Right ventricle myocardium superior (tissue), 1 donor: Measurements from ENCODE around the gene GHRL. TPM values are rescaled to one million over a fixed set of nuclear protein-coding genes. Genes with fewer than 3 reads are reported as not detected.

Experiments used
- ATAC-seq: fragments of 200-7000 bp; cut with Tn5 transposase; one replicate; pipeline ENCODE4 v1.9.1; 2020; ENCODE audit warnings: mild to moderate bottlenecking; ENCODE audit not compliant: poor library complexity
- DNase-seq: peaks from one replicate; pipeline ENCODE4 v3.0.0-alpha.2; 2020
- intact Hi-C: fragments of 100-400 bp; cut with DNase I; formaldehyde crosslinking; loops from one replicate; pipeline ENCODE4 v1.11.2; 2022
- long read RNA-seq: library from polyadenylated mRNA; unstranded; transcript quantifications from one replicate; pipeline ENCODE4 v2.0.0, GENCODE V29; 2021
- total RNA-seq: library from RNA; stranded (reverse); fragmentation: NEBNext Ultra II Directional; extraction: Animal tissue kit (Norgen Biotek cat#: 25700); gene quantifications from one replicate; pipeline ENCODE4 v1.2.1, GENCODE V29; 2021
- donor health status: DM: no; HTN: yes; CAD: no; lungs with severe emphysema.

Gene GHRL
- total RNA-seq, result not detected
- long read RNA-seq, result 0 reads

GRCh38 chr3:10292505-10293419, at the start of gene GHRL:
TSS of gene GHRL (minus strand) at chr3:10292947. CDS start at chr3:10290180, 2,767 bp downstream.
- ATAC-seq, result no peak
- DNase-seq, result no peak
- intact Hi-C loops, result no loop called here

DNA sequence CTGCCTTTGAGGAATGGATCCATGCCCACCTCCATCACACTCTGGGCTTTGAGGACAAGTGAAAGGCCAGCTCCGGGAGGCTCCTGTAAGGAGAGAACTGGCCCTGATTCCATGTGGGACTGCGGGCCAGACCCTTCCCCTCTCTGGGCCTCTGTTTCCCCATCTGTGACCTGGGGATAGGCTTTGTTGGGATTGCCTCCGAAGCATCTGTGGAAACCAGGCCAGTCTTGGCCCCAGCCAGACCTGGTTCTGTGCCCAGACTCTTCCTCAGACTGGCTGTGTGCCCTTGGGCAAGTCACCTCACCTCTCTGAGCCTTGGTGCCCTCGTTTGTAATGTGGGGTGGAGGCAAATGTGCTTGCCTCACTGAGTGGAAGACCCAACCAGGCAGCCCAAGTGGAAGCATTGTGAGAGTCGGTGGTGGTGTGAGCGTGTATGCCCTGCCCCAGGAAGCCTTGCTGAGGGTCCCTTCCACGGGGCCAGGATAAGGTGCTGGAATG, 49.2 kb upstream of the GHRL start:
- peak; percentile 4 for DNase-seq
- no peak for ATAC-seq

DNA sequence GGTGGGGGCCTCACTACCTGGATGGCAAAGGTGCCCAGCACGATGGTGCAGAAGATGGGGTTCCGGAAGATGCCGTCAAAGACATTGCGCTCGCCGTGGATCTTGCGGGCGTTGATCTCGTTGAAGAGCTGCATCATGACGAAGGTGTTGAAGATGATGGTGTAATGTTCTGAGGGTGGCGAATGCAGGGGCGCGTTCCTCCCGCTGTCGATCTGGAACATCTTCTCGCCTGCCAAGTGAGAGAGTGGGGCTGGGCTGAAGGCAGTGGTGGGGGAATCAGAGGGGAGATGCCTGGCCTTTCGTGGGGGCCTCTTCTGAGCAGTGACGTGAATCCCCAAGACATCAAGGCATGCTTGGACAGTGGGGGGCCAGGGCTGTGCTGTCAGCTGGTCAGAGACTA, 47.7 kb upstream of the GHRL start:
- intact Hi-C loops, result loop anchor here (5.0 kb wide), 1 partner anchor 397 kb away; no protein-coding TSS in a partner anchor
- ATAC-seq, result no peak
- DNase-seq, result peak; percentile 26

More for the DNA sequence above, 49.2 kb upstream of the GHRL start:
- intact Hi-C loops, result loop anchor here (5.0 kb wide), 1 partner anchor 395 kb away; no protein-coding TSS in a partner anchor

- DNase-seq (no peak), ATAC-seq (no peak)
- intact Hi-C loops, result loop anchor here (5.0 kb wide), 1 partner anchor 397 kb away; no protein-coding TSS in a partner anchor
Measured at GRCh38 chr3:10340046-10340445, 47.3 kb upstream of the GHRL start.

GRCh38 chr3:10339376-10339955, 46.7 kb upstream of the GHRL start:
- no peak for ATAC-seq
- DNase-seq, result no peak
- intact Hi-C loops, result no loop called here

DNA sequence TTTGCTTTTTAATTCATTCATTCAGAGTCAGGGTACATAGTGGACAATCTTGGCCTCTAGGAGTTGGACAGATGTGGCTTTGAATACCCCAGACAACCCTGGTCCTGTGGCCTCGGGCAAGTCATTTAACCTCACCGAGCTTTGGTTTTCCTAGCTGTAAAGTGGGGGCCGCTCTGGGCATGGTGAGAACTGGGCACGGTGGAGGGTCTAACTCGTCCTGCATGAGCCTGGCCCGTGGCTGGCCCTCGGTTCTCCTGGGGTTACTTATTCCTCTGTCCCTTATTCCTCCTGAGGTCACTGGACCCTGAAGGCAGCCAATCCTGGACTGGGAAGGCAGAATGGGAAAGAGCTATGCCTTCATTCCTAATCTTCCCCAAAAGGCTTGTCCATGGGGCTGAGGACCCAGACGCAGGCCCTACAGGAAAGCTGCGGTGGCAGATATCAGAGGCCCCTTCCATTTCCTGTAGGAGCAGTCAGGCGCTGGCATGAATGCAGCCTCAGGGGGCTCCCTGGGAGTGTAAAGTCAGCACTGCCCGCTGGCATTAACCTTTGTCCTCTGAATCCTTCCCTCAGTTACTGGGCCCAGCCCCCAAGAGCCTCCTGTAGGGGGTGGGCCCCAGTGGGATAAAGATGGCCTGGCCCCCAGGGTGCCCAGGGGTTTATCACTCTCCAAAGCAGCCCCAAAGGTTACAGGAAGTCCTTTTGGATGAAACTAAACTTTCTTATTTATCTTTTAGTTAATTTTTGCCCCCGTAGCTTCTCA, 46.0 kb upstream of the GHRL start:
- intact Hi-C loops, result no loop called here
- DNase-seq (no peak), ATAC-seq (no peak)

DNA sequence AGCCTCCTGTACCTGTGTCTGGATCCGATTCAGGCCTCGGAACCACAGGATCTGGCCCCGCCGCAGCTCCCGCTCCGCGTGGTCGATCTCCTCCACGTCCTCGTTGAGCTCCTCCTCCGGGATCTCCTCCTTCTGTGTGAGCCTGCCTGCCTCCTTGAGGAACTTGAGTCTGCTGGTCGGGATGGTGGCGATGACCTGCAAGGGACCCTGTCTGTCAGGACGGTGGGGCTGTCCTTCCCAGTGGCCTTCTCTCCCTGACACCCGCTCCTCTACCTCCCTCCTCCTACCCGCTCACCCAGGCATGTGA, 45.4 kb upstream of the GHRL start:
- DNase-seq (no peak), ATAC-seq (no peak)
- intact Hi-C loops, result no loop called here

GRCh38 chr3:10337323-10338163, 44.8 kb upstream of the GHRL start:
- intact Hi-C loops, result no loop called here
- no peak for ATAC-seq
- DNase-seq, result no peak

GRCh38 chr3:10336761-10337160, 44.0 kb upstream of the GHRL start:
- intact Hi-C loops, result no loop called here
- ATAC-seq, result no peak
- no peak for DNase-seq

DNA sequence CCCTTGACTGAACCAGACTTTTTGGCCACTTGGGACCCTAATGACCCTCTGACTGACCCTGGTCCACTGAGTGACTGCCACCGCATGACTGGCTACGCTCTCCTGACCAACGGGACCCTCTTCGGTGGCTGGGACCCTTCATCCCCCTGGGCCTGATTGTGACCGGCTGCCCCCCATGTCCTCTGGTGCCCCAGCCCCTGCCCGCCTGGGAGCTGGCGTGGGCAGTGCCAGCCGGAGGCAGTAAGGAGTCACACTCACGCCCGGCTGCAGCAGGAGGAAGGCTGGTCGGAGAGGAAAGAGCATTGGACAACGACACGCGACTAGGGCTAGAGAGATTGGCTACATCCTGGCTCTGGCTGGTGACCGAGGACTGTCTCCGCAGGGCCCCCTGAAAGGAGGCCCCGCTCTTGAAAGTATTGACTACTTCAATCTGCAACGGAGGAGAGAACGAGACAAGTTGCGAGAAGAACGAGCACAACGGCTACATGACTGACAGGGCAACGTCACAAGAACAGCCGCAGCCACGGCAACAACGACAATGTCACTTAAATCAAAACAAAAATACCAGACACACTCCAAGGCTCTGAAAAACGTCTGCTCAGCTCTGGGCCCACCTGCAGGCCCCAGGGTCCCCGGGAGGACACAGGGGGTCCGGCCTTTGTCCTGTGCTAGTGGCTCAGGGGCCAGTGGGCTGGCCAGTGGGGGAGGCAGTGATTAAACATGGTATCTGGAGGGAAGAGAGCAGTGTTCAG, 43.3 kb upstream of the GHRL start:
- DNase-seq (no peak), ATAC-seq (no peak)
- intact Hi-C loops, result no loop called here

GRCh38 chr3:10335190-10335738, 42.5 kb upstream of the GHRL start:
- DNase-seq, result peak; percentile 31
- ATAC-seq, result no peak
- intact Hi-C loops, result no loop called here

GRCh38 chr3:10334459-10334858, 41.7 kb upstream of the GHRL start:
- no peak for ATAC-seq
- DNase-seq, result peak; percentile 27
- intact Hi-C loops, result no loop called here

DNA sequence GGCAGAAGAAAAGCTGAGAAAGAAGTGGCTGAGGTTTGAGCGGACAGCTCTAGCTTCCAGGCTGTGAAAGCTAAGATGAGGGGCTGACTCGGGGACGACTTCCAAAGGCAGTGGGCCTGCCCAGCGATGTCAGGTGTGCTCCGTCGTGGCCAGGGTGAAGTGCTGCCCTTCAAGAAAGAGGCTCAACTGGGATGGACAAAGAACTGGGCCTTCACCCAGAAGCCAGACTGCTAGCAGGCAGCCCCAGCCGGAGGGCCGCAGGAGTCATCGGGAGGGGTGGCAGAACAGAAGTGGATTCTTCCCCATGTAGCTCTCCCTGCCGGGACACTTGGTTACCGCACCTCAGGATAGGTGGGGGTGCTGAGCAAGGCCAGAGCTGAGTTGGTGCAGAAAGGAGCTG, 41.3 kb upstream of the GHRL start:
- ATAC-seq (no peak), DNase-seq (peak; percentile 10)
- intact Hi-C loops, result no loop called here

DNA sequence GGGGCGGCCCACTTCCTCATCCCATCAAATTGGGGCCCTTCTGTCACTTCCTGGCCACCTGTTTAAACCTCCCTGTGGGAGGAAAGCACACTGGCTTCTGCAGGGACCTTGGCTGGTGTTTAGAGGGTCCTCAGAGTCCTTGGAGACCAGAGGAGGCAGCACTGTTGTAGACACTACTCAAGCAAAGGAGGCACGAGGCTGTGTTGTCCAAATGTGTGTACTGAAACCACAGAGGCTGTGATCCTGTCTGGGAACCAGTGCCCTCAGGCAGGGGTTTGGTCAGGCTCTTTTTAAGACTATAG, 40.6 kb upstream of the GHRL start:
- ATAC-seq (no peak), DNase-seq (peak; percentile 3)
- intact Hi-C loops, result no loop called here

DNA sequence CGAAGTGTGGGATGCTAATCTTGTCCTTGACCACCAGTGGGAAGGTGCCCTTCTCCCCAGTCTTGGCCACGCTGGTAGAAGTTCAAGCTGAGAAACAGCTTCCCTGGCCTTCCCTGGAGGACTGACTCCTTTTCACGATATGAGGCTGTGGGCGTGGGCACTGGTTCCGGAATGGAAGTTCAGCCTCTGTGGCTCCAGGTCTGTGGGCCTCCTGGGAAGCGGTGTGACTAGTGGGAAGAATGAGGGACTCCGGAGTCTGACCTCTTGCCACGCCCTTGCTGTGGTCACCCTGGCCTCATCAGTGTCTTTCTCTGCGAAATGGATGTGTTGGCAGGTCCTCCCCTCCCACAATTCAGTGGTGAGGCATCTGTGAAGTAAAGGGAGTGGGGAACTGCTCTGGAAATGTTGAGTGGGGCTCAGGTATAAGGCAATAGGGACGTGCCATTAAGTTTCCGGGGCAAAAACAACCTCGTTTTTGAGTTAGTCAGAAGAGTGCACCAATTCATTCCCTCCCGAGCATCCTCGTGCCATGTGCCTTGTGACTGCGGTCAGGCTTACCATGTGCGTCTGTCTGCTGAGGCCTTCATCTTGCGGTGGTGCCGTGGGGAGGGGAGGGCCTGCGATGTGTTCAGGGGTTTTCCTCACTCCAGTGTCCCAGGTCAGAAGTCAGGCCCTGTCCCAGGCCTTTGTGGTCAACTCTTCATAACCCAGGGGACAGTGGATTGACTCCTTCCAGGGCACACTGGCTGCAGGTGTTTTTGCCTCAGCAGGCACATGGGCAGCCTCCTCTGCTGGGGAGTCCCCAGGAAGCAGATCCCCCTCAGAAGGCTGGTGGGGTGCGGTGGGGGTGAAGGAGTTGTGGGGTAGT, 40.0 kb upstream of the GHRL start:
- peak; percentile 24 for DNase-seq
- intact Hi-C loops, result no loop called here
- no peak for ATAC-seq

- ATAC-seq, result no peak
- intact Hi-C loops, result no loop called here
- DNase-seq, result no peak
Measured at GRCh38 chr3:10331320-10331719, 38.6 kb upstream of the GHRL start.

GRCh38 chr3:10330319-10330718, 37.6 kb upstream of the GHRL start:
- DNase-seq (no peak), ATAC-seq (no peak)
- intact Hi-C loops, result no loop called here
